PC-3 (cell line): ENCODE measurements around the gene PTRH1.

Source experiments
- EZH2 ChIP-seq: fragments of 300-600 bp; sonication (generic); IDR thresholded peaks from one replicate; pipeline ENCODE4 v1.6.1; 2017; ENCODE audit warnings: antibody characterized with exemption, mild to moderate bottlenecking, low read length; ENCODE audit not compliant: unreplicated experiment
- TF ChIP-seq, protein P1 (sequence below): fragments of 300-600 bp; sonication (generic); conservative IDR thresholded peaks from 2 replicates; pipeline ENCODE4 v1.5.1; 2017; ENCODE audit warnings: antibody characterized with exemption, low read depth, mild to moderate bottlenecking, low read length

DNA sequence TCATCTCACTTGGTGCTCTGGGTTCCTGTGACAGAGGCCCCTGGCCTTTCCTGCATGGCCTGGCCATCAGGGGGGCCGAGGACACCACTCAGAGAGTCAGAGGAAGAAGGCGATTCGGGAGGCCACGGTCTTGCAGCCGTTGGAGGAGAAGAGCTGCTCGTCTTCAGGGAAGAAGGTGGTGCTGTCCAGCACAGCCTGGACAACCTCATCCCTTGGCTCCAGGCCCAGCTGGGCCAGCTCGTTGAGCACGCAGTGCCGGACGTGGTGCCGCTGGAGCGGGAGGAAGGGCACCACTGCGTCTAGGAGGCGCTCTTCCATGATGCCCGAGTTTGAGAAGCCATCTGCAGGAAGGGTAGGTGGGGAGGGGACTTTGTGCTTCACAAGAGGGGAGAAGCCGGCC lies 16.5 kb upstream of the PTRH1 start:
- TF ChIP-seq, protein P1, sequence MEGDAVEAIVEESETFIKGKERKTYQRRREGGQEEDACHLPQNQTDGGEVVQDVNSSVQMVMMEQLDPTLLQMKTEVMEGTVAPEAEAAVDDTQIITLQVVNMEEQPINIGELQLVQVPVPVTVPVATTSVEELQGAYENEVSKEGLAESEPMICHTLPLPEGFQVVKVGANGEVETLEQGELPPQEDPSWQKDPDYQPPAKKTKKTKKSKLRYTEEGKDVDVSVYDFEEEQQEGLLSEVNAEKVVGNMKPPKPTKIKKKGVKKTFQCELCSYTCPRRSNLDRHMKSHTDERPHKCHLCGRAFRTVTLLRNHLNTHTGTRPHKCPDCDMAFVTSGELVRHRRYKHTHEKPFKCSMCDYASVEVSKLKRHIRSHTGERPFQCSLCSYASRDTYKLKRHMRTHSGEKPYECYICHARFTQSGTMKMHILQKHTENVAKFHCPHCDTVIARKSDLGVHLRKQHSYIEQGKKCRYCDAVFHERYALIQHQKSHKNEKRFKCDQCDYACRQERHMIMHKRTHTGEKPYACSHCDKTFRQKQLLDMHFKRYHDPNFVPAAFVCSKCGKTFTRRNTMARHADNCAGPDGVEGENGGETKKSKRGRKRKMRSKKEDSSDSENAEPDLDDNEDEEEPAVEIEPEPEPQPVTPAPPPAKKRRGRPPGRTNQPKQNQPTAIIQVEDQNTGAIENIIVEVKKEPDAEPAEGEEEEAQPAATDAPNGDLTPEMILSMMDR = no peak
- no peak for TF ChIP-seq EZH2
